MCF 10A (cell line): ENCODE results near the gene DCAF7. TPM values are rescaled to one million over a fixed set of nuclear protein-coding genes. Genes with fewer than 3 reads are reported as not detected.

Source experiments
- BruUV-seq: library from RNA; stranded (reverse); fragments of 400-500 nt; replicated peaks from 2 replicates; lab custom pipeline; 2021; lab: Mats Ljungman, UMichigan
- CTCF ChIA-PET: fragments of 300-600 bp; sonication (Branson Sonifier 250); formaldehyde crosslinking; extraction: SDS; loops from one replicate; lab custom pipeline; 2021; ENCODE audit warnings: antibody characterized with exemption, inconsistent platforms; lab: Yijun Ruan, JAX
- POLR2A ChIA-PET: fragments of 300-600, 350-650 bp; sonication (Branson Sonifier 250); formaldehyde crosslinking; extraction: SDS; loops from one replicate; lab custom pipeline; 2020; ENCODE audit warnings: antibody characterized with exemption, inconsistent platforms; lab: Yijun Ruan, JAX
- DNase-seq: peaks from one replicate; pipeline ENCODE4 v3.0.0-alpha.2; 2018; ENCODE audit not compliant: unreplicated experiment
- H3K27ac Mint-ChIP-seq: one replicate; pipeline ENCODE4 v1.8.0; 2022; ENCODE audit warnings: mild to moderate bottlenecking, low read depth, mixed read lengths; ENCODE audit not compliant: unreplicated experiment
- H3K27me3 Mint-ChIP-seq: one replicate; pipeline ENCODE4 v1.8.0; 2022; ENCODE audit warnings: mixed read lengths; ENCODE audit not compliant: insufficient read depth, unreplicated experiment
- H3K36me3 Mint-ChIP-seq: one replicate; pipeline ENCODE4 v1.8.0; 2022; ENCODE audit warnings: mild to moderate bottlenecking, moderate library complexity, mixed read lengths; ENCODE audit not compliant: insufficient read depth, unreplicated experiment
- H3K4me1 Mint-ChIP-seq: one replicate; pipeline ENCODE4 v1.8.0; 2022; ENCODE audit warnings: mixed read lengths; ENCODE audit not compliant: insufficient read depth, unreplicated experiment
- H3K4me3 Mint-ChIP-seq: one replicate; pipeline ENCODE4 v1.8.0; 2022; ENCODE audit warnings: mild to moderate bottlenecking, moderate library complexity, mixed read lengths; ENCODE audit not compliant: unreplicated experiment
- H3K9me3 Mint-ChIP-seq: one replicate; pipeline ENCODE4 v1.8.0; 2022; ENCODE audit warnings: mixed read lengths; ENCODE audit not compliant: unreplicated experiment
- CTCF ChIP-seq: fragments of 200-600 bp; IDR thresholded peaks from one replicate; pipeline ENCODE4 v1.8.0; 2022; ENCODE audit warnings: antibody characterized with exemption, mild to moderate bottlenecking; ENCODE audit not compliant: unreplicated experiment
- intact Hi-C: fragments of 100-400 bp; cut with micrococcal nuclease; formaldehyde crosslinking; loops from 2 replicates; pipeline ENCODE4 v1.14.1; 2022
- total RNA-seq: library from RNA; stranded (reverse); gene quantifications from 2 replicates; pipeline ENCODE4 v1.2.3, GENCODE V29; 2022

The DCAF7 gene
- total RNA-seq, 1 experiment from 2014 or later, result 81.6 TPM

DNA sequence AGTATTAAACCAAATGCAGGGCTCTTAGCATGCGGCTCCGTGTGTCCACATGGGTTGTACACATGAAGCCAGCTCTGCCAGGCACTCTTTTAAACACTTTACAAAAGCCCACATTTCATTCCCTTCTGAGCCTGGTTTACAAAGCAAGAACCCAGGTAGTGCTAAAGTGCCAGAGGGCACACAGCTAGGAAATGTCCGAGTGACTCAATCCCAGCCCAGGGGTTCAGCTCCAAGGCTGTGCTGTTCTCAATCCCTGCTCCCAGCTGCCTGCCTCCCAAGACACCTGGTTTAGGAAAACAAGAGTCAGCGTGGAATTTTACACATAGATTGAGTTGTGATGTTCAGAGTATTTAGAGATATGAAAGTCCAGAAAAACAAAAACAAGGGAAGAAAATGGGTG, 13.3 kb upstream of the DCAF7 start:
- intact Hi-C loops, result loop anchor here (1.0 kb wide), 1 partner anchor 22 kb away; no protein-coding TSS in a partner anchor
- peaks cover 17% of the 10 kb centered on the region for H3K27me3 Mint-ChIP-seq
- no peak overlapping the region for H3K27ac Mint-ChIP-seq
- no peaks in the 10 kb centered on the region for H3K36me3 Mint-ChIP-seq
- ChIA-PET POLR2A (interaction anchor here (0.7 kb wide), 1 partner anchor 14 kb away, joined by 6 read pairs; no protein-coding TSS in a partner anchor), CTCF (interaction anchor here (0.6 to 1.3 kb wide), 4 partner anchors 58 to 956 kb away, joined by 3 read pairs; no protein-coding TSS in a partner anchor)
- no TSS peak for BruUV-seq
- no peaks in the 10 kb centered on the region for H3K9me3 Mint-ChIP-seq
- DNase-seq, result peak; percentile 20
- H3K4me1 Mint-ChIP-seq, result no peaks in the 10 kb centered on the region
- H3K4me3 Mint-ChIP-seq, result no peak overlapping the region
- no peak for TF ChIP-seq CTCF

GRCh38 chr17:63537991-63538692, 12.1 kb upstream of the DCAF7 start:
- Mint-ChIP-seq H3K36me3 (no peaks in the 10 kb centered on the region), H3K4me3 (no peak overlapping the region), H3K27ac (no peak overlapping the region), H3K27me3 (peaks cover 17% of the 10 kb centered on the region), H3K9me3 (no peaks in the 10 kb centered on the region), H3K4me1 (no peaks in the 10 kb centered on the region)
- ChIA-PET POLR2A (no interaction called here), CTCF (interaction anchor here (0.9 kb wide), 1 partner anchor 60 kb away, joined by 3 read pairs; no protein-coding TSS in a partner anchor)
- intact Hi-C loops, result loop anchor here (1.0 kb wide), 1 partner anchor 23 kb away; no protein-coding TSS in a partner anchor
- no peak for DNase-seq
- BruUV-seq, result no TSS peak
- no peak for TF ChIP-seq CTCF

GRCh38 chr17:63538693-63539595, 11.3 kb upstream of the DCAF7 start:
- intact Hi-C loops, result no loop called here
- no peaks in the 10 kb centered on the region for H3K4me1 Mint-ChIP-seq
- H3K36me3 Mint-ChIP-seq, result no peaks in the 10 kb centered on the region
- no peaks in the 10 kb centered on the region for H3K9me3 Mint-ChIP-seq
- POLR2A ChIA-PET, result no interaction called here
- H3K27ac Mint-ChIP-seq, result no peak overlapping the region
- H3K4me3 Mint-ChIP-seq, result no peak overlapping the region
- CTCF ChIA-PET, result no interaction called here
- no peak for TF ChIP-seq CTCF
- BruUV-seq, result no TSS peak
- no peak for DNase-seq
- H3K27me3 Mint-ChIP-seq, result peaks cover 17% of the 10 kb centered on the region

DNA sequence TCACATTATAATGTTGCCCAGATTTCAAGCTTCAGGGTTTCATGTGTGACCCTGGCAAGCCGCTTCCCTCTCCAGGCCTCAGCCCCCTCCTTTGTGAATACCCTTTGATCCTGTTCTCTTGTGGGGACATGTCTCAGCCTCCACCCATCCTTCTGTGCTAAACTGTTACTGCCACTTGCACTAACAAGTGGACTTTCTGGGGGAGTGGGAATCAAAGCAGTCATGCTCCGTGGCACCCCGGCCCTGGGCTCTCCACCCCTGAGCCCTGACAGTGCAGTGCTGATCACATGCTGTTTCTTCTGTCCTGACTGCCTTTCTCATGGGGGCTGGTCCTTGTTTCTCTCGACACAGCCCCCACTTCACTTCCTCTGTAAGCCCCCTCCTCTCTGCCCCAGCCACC, 9.7 kb upstream of the DCAF7 start:
- no peak for TF ChIP-seq CTCF
- H3K27ac Mint-ChIP-seq, result no peak overlapping the region
- ChIA-PET CTCF (interaction anchor here (0.7 kb wide), 2 partner anchors 25 to 488 kb away, joined by 3 to 4 read pairs; no protein-coding TSS in a partner anchor), POLR2A (interaction anchor here (0.7 kb wide), 1 partner anchor 10 kb away, joined by 3 read pairs; no protein-coding TSS in a partner anchor)
- no peaks in the 10 kb centered on the region for H3K36me3 Mint-ChIP-seq
- no peak overlapping the region for H3K4me3 Mint-ChIP-seq
- H3K27me3 Mint-ChIP-seq, result peaks cover 17% of the 10 kb centered on the region
- no TSS peak for BruUV-seq
- no peak for DNase-seq
- H3K4me1 Mint-ChIP-seq, result no peaks in the 10 kb centered on the region
- intact Hi-C loops, result no loop called here
- H3K9me3 Mint-ChIP-seq, result no peaks in the 10 kb centered on the region
